Epithelial cell of proximal tubule (primary cell): Measurements from ENCODE around the gene BOC. TPM values are rescaled to one million over a fixed set of nuclear protein-coding genes. Genes with fewer than 3 reads are reported as not detected.

ENCODE experiments used
- DNase-seq: peaks from one replicate; pipeline ENCODE4 v3.0.0-alpha.2; 2011; ENCODE audit warnings: low read depth
- H3K4me3 ChIP-seq: 2 replicates; pipeline ENCODE4 v1.5.1; 2011; ENCODE audit warnings: low read depth, mild to moderate bottlenecking, low read length
- total RNA-seq: library from RNA; depleted of rRNA; stranded (reverse); fragments of >200 nt; gene quantifications from 2 replicates; pipeline ENCODE4 v1.2.3, GENCODE V29; 2015
- TF ChIP-seq, protein P1 (sequence below): conservative IDR thresholded peaks from 2 replicates; pipeline ENCODE4 v1.5.1; 2012; ENCODE audit warnings: low read depth, mild to moderate bottlenecking, low read length

Gene BOC
- total RNA-seq, 1 donor from 2014 or later, result 3.5 TPM

DNA sequence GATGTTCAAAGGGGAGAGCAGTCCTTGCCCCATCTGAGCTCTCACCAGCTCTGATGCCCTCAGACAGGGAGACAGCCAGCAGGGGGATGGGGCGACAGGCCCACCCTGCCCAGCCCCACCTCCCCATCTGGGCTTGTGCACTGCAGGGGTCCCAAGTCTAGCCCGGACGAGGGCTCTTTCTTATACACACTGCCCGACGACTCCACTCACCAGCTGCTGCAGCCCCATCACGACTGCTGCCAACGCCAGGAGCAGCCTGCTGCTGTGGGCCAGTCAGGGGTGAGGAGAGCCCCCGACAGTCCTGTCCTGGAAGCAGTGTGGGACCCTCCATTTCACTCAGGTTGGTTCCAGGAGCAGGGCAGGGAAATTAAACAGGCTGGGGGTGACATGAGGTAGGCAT lies 73.9 kb downstream of the BOC start:
- DNase-seq, result no peak
- TF ChIP-seq, protein P1, sequence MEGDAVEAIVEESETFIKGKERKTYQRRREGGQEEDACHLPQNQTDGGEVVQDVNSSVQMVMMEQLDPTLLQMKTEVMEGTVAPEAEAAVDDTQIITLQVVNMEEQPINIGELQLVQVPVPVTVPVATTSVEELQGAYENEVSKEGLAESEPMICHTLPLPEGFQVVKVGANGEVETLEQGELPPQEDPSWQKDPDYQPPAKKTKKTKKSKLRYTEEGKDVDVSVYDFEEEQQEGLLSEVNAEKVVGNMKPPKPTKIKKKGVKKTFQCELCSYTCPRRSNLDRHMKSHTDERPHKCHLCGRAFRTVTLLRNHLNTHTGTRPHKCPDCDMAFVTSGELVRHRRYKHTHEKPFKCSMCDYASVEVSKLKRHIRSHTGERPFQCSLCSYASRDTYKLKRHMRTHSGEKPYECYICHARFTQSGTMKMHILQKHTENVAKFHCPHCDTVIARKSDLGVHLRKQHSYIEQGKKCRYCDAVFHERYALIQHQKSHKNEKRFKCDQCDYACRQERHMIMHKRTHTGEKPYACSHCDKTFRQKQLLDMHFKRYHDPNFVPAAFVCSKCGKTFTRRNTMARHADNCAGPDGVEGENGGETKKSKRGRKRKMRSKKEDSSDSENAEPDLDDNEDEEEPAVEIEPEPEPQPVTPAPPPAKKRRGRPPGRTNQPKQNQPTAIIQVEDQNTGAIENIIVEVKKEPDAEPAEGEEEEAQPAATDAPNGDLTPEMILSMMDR, result no peak

DNA sequence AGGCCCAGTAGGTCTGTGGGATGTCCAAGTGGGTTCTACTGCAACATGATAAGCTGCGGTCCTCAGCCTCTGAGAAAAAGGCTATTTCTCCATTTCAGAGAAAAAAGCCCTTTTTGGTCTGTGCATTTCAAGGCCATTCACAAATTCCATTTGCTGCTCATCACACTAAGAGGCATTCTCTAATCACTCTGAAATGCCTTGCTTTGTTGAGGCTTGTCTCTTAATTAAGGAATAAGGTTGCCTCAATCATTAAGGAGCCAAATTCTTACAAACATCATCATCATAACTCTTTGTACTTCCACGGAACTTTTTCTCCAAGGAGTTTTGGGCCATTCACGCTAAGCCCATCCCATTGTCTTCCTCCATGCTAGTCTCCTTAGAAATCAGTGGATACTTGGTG lies 74.4 kb downstream of the BOC start:
- H3K4me3 ChIP-seq, result no peak overlapping the region
- no peak for DNase-seq
- TF ChIP-seq, protein P1, result no peak

More for the DNA sequence above, 73.9 kb downstream of the BOC start:
- no peak overlapping the region for H3K4me3 ChIP-seq

DNA sequence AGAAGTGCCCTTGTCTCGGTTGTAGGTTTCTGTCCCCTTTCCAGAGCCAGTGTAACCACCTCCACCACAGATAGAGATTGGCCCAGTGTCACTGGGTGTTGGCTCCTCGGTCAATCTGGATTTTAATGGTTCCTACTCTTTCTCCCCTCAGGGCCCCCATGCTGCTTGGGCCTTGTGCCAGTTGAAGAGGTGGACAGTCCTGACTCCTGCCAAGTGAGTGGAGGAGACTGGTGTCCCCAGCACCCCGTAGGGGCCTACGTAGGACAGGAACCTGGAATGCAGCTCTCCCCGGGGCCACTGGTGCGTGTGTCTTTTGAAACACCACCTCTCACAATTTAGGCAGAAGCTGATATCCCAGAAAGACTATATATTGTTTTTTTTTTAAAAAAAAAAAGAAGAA lies 75.2 kb downstream of the BOC start:
- TF ChIP-seq, protein P1, result no peak
- no peak overlapping the region for H3K4me3 ChIP-seq
- no peak for DNase-seq

DNA sequence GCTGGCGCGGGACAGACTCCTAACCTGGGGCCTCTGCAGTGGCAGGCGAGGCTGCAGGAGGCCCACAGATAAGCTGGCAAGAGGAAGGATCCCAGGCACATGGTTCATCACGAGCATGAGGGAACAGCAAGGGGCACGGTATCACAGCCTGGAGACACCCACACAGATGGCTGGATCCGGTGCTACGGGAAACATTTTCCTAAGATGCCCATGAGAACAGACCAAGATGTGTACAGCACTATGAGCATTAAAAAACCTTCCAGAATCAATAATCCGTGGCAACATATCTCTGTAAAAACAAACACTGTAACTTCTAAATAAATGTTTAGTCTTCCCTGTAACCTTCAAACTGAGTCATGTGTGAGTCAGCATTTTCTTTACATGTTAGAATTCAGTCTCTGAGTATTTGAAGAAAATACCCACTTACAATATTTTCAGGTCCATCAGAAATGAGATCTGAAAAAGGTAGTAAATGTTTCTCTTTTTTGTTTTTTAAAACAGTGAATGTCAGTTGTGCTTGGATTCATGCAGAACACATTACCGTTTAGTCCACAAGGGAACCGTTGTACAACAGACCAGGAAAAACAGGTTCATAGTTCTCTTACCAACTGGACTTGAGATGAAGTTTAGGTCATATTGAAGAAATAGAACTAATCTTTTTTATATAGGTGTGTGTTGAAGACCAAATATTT lies 75.9 kb downstream of the BOC start:
- TF ChIP-seq, protein P1, result no peak
- H3K4me3 ChIP-seq, result no peak overlapping the region
- DNase-seq, result no peak

DNA sequence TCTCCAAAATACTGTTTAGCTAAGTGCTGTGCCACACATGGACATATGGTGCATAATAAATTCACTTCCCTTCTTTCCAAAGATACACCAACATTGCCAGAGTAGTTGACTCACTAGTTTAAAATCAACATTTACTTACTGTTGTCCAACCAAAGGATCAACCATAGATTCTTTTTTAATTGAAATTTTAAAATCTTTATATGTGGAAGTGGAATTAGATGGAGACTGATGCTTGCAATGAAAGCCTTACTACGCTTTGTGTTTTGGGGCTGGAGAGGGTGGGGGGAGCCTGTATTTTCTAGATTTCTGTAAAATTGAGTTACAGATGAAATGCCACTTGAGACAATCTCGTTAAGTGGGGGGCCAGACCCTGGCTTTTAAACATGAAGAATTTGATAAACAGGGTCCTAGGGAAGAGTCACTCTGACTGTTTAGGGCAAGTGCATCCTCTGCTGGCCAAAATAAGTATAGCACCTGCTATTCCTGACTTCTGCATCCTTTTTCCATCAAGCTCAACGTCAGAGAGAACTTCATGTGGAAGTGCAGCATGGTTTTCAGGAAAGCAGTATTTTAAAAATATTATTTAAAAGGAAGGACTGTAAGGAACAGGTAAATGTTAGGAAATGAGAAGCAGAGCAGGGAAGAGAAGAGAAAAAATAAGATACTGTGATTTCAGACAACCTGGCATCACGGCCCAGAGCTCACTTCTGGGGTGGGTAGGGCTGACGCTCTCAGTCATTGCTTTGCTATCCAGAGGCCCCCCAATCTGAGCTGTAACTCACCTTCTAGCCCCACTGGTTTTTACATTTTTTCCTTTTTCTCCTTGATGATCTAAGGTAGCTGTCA lies 76.7 kb downstream of the BOC start:
- no peak for DNase-seq
- no peak overlapping the region for H3K4me3 ChIP-seq
- TF ChIP-seq, protein P1, result peak; percentile 100

DNA sequence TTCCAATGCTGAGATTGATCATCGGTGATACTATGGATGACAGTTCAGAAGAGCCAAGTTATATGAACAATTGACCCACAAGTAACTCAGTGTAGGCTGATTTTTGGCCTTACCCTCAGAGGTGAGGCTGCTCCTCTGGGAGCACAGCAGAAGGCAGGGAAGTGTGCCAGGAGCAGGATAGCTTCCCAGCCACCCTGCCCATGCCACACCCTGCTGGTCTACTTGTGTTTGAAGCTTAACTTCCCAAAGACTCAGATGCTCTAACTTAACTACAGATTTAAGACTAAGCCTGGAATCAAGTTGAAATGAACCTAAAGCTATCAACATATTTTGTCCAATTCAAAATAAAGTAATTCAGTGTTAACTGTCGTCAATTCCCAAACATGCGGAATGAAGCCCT lies 77.5 kb downstream of the BOC start:
- no peak for DNase-seq
- TF ChIP-seq, protein P1, result no peak
- H3K4me3 ChIP-seq, result no peak overlapping the region
